Measurements from ENCODE around the gene KRI1.

GRCh38 chr19:10583036-10583776 is 17.4 kb upstream of the KRI1 start:
- no peak for TF ChIP-seq POLR2A (IDR thresholded peaks at IDR 0.05; ENCODE audit: low read depth, low read length)
- no peak for TF ChIP-seq CTCF (IDR thresholded peaks at IDR 0.05; ENCODE audit: extremely low read depth in 1 of 2, insufficient read depth in 1 of 2, low read depth in 1 of 2, low read length in 2 of 2)
- no peak for TF ChIP-seq POLR2AphosphoS5 (IDR thresholded peaks at IDR 0.05; ENCODE audit: insufficient read depth, low read depth, low read length)
